SK-N-MC (cell line): ENCODE measurements around the gene SMOC1.

Experiments
- EZH2 ChIP-seq: fragments of 200-600 bp; sonication (generic); IDR thresholded peaks from one replicate; pipeline ENCODE4 v1.6.1; 2017; ENCODE audit warnings: antibody characterized with exemption
- POLR2AphosphoS5 ChIP-seq: IDR thresholded peaks from 2 replicates; pipeline ENCODE4 v1.6.1; 2012; ENCODE audit warnings: mild to moderate bottlenecking, low read depth, low read length, borderline replicate concordance

GRCh38 chr14:69906201-69906600, 27.0 kb downstream of the SMOC1 start:
- TF ChIP-seq EZH2 (no peak), POLR2AphosphoS5 (no peak)
